Dendritic cell treated with granulocyte-macrophage colony-stimulating factor and Interleukin-4, amounts not matched to agents 40 ng/mL and 50 ng/mL, for 4 days (primary cell): ENCODE data around the gene R3HCC1L.
"Not testable (repeated sequence)": the region's sequence is repeated elsewhere in the genome, so short reads cannot be mapped to it uniquely, and the experiment has no call there.

Experiments
- H3K27ac Mint-ChIP-seq: one replicate; pipeline ENCODE4 v1.8.0; 2022; ENCODE audit warnings: mild to moderate bottlenecking, mixed read lengths
- H3K27me3 Mint-ChIP-seq: one replicate; pipeline ENCODE4 v1.8.0; 2022; ENCODE audit warnings: mild to moderate bottlenecking, mixed read lengths
- H3K36me3 Mint-ChIP-seq: one replicate; pipeline ENCODE4 v1.8.0; 2022; ENCODE audit warnings: low read depth, mixed read lengths
- H3K4me1 Mint-ChIP-seq: one replicate; pipeline ENCODE4 v1.8.0; 2022; ENCODE audit warnings: low read depth, mixed read lengths
- H3K4me3 Mint-ChIP-seq: one replicate; pipeline ENCODE4 v1.8.0; 2022; ENCODE audit warnings: mild to moderate bottlenecking, moderate library complexity, mixed read lengths
- H3K9me3 Mint-ChIP-seq: one replicate; pipeline ENCODE4 v1.8.0; 2022; ENCODE audit warnings: mixed read lengths
- intact Hi-C: fragments of 100-400 bp; cut with micrococcal nuclease; formaldehyde crosslinking; loops from one replicate; pipeline ENCODE4 v1.15.0; 2022

The R3HCC1L gene

GRCh38 chr10:98141484-98142073 lies 7.1 kb downstream of the R3HCC1L start:
- Mint-ChIP-seq H3K9me3 (peaks cover under 1% of the 10 kb centered on the region), H3K4me1 (peaks cover 50% of the 10 kb centered on the region), H3K27me3 (no peaks in the 10 kb centered on the region), H3K4me3 (no peak overlapping the region), H3K36me3 (peaks cover 21% of the 10 kb centered on the region), H3K27ac (no peak overlapping the region)
- intact Hi-C loops = no loop called here

DNA sequence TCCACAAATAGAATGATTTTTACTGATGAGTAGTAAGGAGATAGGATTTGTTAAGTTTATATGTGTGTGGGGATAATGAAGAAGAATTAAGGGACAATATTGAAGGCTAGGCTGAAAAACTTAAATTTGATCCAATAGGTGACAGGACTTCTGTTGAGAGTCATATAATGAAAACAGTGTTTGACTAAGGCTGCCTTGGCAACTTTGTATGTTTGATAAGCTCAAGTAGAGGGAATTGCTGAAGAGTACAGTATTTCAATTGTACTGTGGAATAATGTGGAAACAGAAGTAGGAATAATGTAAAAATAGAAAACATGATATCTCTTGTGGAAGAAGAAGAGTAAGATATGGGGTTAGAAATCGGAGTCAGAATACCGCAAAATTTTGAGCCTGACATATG lies 10.5 kb downstream of the R3HCC1L start:
- H3K27me3 Mint-ChIP-seq = no peaks in the 10 kb centered on the region
- no peak overlapping the region for H3K4me3 Mint-ChIP-seq
- H3K27ac Mint-ChIP-seq = no peak overlapping the region
- peaks cover 42% of the 10 kb centered on the region for H3K36me3 Mint-ChIP-seq
- H3K9me3 Mint-ChIP-seq = peaks cover 35% of the 10 kb centered on the region
- H3K4me1 Mint-ChIP-seq = peaks cover 50% of the 10 kb centered on the region
- intact Hi-C loops = no loop called here

DNA sequence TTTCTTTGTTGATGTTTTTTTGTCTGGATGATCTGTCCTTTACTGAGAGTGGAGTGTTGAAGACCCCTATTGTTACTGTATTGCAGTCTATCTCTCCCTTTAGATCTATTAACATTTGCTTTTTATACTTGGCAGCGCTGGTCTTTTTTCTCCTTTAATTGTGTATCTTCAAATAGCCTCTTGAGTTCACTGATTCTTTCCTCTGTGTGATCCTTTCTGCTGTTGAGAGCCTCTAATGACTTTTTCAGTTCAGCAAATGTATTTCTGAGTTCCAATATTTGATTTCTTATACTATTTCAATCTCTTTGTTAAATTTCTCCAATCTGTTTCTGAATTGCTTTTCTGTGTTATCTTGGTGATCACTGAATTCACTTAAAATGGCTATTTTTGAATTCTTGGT lies 15.4 kb downstream of the R3HCC1L start:
- H3K36me3 Mint-ChIP-seq = peaks cover 81% of the 10 kb centered on the region
- intact Hi-C loops = no loop called here
- no peak overlapping the region for H3K4me3 Mint-ChIP-seq
- no peaks in the 10 kb centered on the region for H3K27me3 Mint-ChIP-seq
- H3K9me3 Mint-ChIP-seq = peaks cover 50% of the 10 kb centered on the region
- H3K4me1 Mint-ChIP-seq = peaks cover 46% of the 10 kb centered on the region
- H3K27ac Mint-ChIP-seq = no peak overlapping the region

- intact Hi-C loops = no loop called here
- H3K27me3 Mint-ChIP-seq = no peaks in the 10 kb centered on the region
- H3K27ac Mint-ChIP-seq = no peak overlapping the region
- no peak overlapping the region for H3K4me3 Mint-ChIP-seq
- H3K36me3 Mint-ChIP-seq = peaks cover 78% of the 10 kb centered on the region
- peaks cover 42% of the 10 kb centered on the region for H3K4me1 Mint-ChIP-seq
- H3K9me3 Mint-ChIP-seq = peaks cover 50% of the 10 kb centered on the region
These were observed 16.1 kb downstream of the R3HCC1L start for GRCh38 chr10:98150544-98150943.

DNA sequence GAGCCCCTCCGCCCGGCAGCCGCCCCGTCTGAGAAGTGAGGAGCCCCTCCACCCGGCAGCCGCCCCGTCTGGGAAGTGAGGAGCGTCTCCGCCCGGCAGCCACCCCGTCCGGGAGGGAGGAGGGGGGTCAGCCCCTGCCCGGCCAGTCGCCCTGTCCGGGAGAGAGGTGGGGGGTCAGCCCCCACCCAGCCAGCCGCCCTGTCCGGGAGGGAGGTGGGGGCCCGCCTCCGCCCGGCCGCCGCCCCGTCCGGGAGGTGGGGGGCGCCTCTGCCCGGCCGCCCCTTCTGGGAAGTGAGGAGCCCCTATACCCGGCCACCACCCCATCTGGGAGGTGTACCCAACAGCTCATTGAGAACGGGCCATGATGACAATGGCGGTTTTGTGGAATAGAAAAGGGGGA lies 18.3 kb downstream of the R3HCC1L start:
- H3K27ac Mint-ChIP-seq, H3K4me3 Mint-ChIP-seq, H3K27me3 Mint-ChIP-seq, intact Hi-C loops: not testable (repeated sequence)
- Mint-ChIP-seq H3K4me1 (peaks cover 54% of the 10 kb centered on the region), H3K36me3 (peaks cover 86% of the 10 kb centered on the region), H3K9me3 (peaks cover 38% of the 10 kb centered on the region)

GRCh38 chr10:98153213-98153958 lies 18.9 kb downstream of the R3HCC1L start:
- H3K27ac Mint-ChIP-seq, H3K4me3 Mint-ChIP-seq, intact Hi-C loops, H3K27me3 Mint-ChIP-seq: not testable (repeated sequence)
- peaks cover 86% of the 10 kb centered on the region for H3K36me3 Mint-ChIP-seq
- H3K4me1 Mint-ChIP-seq = peaks cover 54% of the 10 kb centered on the region
- H3K9me3 Mint-ChIP-seq = peaks cover 32% of the 10 kb centered on the region

DNA sequence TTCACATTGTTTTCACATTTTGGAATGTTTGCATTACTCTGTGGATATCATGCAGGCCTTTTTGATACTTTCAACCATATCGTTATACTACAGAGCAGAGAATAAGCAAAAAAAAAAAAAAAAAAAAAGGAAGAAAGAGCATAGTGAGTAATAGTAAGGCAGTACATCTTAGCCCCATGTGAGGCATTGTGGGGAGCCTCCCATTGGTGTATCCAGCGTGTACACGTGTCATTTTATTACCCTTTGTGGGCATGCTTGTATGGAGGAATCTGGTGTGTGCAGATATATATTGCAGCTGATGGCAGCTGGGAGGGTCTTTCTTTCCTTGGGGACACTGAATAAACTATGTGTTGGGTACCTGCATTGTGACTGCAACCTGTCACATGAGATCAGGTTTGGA lies 19.6 kb downstream of the R3HCC1L start:
- Mint-ChIP-seq H3K27ac (no peak overlapping the region), H3K9me3 (peaks cover 25% of the 10 kb centered on the region), H3K27me3 (no peaks in the 10 kb centered on the region), H3K4me1 (peaks cover 47% of the 10 kb centered on the region), H3K36me3 (peaks cover 79% of the 10 kb centered on the region), H3K4me3 (no peak overlapping the region)
- intact Hi-C loops = no loop called here

GRCh38 chr10:98158576-98158975 lies 24.1 kb downstream of the R3HCC1L start:
- Mint-ChIP-seq H3K9me3 (no peaks in the 10 kb centered on the region), H3K4me1 (peaks cover 20% of the 10 kb centered on the region), H3K27me3 (no peaks in the 10 kb centered on the region), H3K4me3 (no peak overlapping the region), H3K27ac (no peak overlapping the region), H3K36me3 (peaks cover 57% of the 10 kb centered on the region)
- intact Hi-C loops = no loop called here

DNA sequence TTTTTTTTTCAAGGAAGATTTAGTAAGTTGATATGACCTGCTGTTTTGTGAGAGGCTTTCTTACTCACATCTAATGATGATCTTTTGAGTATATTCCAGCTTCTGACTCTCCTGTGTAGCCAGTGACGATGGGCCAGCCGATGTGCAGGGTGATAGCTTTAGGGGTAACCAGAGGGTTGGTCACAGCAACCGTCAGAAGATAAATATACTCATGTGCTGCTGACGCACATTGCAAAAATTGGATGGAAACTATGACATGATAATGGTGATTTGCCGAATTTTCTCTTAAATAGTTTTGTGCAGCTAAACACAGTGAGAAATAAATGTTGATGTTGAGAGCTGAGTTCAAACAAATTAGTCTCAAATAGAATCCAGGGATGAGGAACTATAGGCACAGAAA lies 29.5 kb downstream of the R3HCC1L start:
- Mint-ChIP-seq H3K9me3 (no peaks in the 10 kb centered on the region), H3K4me3 (no peak overlapping the region), H3K27me3 (no peaks in the 10 kb centered on the region), H3K27ac (no peak overlapping the region), H3K4me1 (no peaks in the 10 kb centered on the region), H3K36me3 (peaks cover 71% of the 10 kb centered on the region)
- intact Hi-C loops = no loop called here

DNA sequence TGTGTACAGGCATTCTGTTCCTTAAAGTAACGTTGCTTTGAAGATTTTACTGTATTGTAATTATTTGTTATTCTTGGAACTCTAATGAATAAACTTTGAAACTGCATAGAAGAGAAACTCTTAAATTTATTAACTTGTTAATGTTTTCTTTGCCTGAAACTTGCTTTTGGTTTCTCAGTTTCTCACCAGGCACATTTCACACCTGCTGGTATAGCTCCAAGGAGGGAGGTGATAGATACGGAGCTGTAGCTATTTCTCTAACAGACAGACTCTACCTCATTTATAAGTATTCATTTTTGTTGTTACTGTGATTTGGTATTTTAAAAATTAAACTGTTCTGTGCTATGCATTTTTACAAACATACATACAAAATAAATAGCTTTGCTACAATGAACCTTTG lies 32.7 kb downstream of the R3HCC1L start:
- H3K4me3 Mint-ChIP-seq = no peak overlapping the region
- no peaks in the 10 kb centered on the region for H3K27me3 Mint-ChIP-seq
- intact Hi-C loops = no loop called here
- H3K36me3 Mint-ChIP-seq = peaks cover 89% of the 10 kb centered on the region
- no peak overlapping the region for H3K27ac Mint-ChIP-seq
- H3K9me3 Mint-ChIP-seq = no peaks in the 10 kb centered on the region
- no peaks in the 10 kb centered on the region for H3K4me1 Mint-ChIP-seq

GRCh38 chr10:98168147-98168546 lies 33.7 kb downstream of the R3HCC1L start:
- Mint-ChIP-seq H3K36me3 (peaks cover 87% of the 10 kb centered on the region), H3K27ac (no peak overlapping the region), H3K27me3 (no peaks in the 10 kb centered on the region), H3K4me1 (no peaks in the 10 kb centered on the region), H3K9me3 (no peaks in the 10 kb centered on the region), H3K4me3 (no peak overlapping the region)
- intact Hi-C loops = no loop called here

- Mint-ChIP-seq H3K27ac (no peak overlapping the region), H3K36me3 (peaks cover 87% of the 10 kb centered on the region), H3K4me3 (no peak overlapping the region), H3K4me1 (no peaks in the 10 kb centered on the region), H3K27me3 (no peaks in the 10 kb centered on the region), H3K9me3 (no peaks in the 10 kb centered on the region)
- intact Hi-C loops = no loop called here
These were observed 34.3 kb downstream of the R3HCC1L start for GRCh38 chr10:98168766-98169165.

DNA sequence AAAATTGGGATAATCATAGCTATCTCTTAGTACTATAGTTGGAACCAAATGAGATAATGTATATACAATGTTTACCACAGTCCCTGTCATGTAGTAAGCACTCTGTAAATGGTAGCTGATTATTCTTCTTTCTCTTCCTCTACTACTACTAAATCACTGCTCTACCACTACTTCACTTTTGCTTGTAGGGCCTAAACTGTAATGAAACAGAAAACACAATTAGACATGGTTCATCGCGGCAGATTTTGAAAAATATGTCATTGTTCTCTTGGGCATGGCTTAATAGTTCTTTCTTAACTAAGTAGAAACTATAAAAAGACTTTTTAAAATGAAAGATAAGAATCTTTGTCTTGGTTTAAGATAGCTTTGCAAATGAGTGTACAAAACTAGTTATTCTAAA lies 34.9 kb downstream of the R3HCC1L start:
- no peaks in the 10 kb centered on the region for H3K4me1 Mint-ChIP-seq
- H3K36me3 Mint-ChIP-seq = peaks cover 87% of the 10 kb centered on the region
- H3K4me3 Mint-ChIP-seq = no peak overlapping the region

DNA sequence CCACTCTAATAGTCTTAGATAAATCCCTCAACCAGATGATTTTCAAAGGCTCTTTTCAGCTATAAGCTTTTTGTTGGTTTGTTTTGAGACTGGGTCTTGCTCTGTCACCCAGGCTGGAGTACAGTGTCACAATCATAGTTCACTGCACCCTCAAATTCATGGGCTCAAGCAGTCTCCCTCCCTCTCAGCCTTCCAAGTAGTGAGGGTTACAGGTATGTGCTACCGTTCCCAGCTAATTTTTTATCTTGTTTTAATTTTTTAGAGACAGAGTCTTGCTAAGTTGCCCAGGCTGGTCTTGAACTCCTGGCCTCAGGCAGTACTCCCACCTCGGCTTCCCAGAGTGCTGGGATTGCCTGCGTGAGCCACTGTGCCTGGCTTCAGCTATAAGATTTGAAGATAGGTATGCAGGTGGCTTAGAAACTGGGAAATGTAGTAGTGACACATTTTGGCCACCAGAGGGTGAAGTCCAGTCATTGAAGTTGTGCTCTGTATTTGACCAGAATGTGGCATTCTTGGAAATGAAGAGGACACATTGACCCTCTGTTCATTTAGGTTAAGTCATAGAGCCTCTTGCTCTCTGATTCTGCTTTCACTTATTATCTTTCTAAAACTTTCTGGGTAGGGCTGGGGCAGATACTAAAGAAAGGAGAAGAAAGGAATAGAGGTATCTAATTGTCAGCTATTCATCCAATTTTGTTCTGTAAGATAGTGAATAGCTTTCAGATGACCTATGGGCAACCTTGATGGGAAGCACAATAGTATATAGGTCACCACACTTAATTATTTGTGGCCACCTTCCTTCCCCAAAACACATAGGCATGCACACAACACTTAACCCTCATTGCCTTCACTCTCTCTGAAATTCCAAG lies 36.0 kb downstream of the R3HCC1L start:
- H3K4me1 Mint-ChIP-seq = no peaks in the 10 kb centered on the region
- H3K9me3 Mint-ChIP-seq = no peaks in the 10 kb centered on the region
- peaks cover 84% of the 10 kb centered on the region for H3K36me3 Mint-ChIP-seq
- no peak overlapping the region for H3K4me3 Mint-ChIP-seq
- intact Hi-C loops = loop anchor here (1.0 kb wide), 1 partner anchor 139 kb away; no protein-coding TSS in a partner anchor
- H3K27me3 Mint-ChIP-seq = no peaks in the 10 kb centered on the region
- H3K27ac Mint-ChIP-seq = no peak overlapping the region

More for the DNA sequence above, 34.9 kb downstream of the R3HCC1L start:
- intact Hi-C loops = no loop called here
- Mint-ChIP-seq H3K27ac (no peak overlapping the region), H3K9me3 (no peaks in the 10 kb centered on the region), H3K27me3 (no peaks in the 10 kb centered on the region)
